HG02759 (cell line): ENCODE data around the gene CALHM5.

Experiments used
- ATAC-seq: cut with Tn5 transposase; IDR thresholded peaks from one replicate; pipeline ENCODE4 v1.9.1; 2021; ENCODE audit warnings: mild to moderate bottlenecking, moderate library complexity; ENCODE audit not compliant: unreplicated experiment

CALHM5 gene

DNA sequence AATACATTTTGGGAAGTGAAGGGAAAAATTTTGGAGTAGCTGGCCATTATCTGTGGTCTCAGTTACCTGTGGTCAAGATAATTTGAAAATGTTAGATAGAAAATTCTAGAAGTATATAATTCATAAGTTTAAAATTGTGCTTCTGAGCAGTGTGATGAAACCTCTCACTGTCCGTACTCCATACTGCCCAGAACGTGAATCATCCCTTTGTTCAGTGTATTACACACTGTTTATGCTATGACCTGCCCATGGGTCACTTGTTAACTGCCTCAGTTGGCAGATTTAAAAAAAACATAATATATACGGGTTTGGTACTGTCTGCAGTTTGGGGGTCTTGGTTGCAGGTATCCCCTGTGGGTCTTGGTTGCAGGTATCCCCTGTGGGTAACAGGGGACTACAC lies 4.1 kb upstream of the CALHM5 start:
- ATAC-seq, result no peak

DNA sequence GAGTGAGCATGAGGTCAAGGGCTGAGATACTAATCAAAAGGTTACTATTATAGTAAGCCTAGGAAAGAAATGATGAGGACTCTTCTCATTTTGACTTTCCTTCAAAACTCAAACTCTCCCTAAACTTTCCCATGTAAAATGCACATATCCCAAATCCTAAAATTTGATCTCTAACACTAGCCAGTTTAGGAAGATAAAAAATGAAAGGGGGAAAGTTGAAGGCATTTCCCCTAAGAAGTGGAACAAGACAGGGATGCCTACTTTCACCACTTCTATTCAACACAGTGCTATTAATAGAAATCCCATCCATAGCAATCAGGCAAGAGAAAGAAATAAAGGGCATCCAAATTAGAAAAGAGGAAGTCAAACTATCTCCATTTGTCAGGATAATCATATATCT lies 2.9 kb upstream of the CALHM5 start:
- ATAC-seq, result no peak

DNA sequence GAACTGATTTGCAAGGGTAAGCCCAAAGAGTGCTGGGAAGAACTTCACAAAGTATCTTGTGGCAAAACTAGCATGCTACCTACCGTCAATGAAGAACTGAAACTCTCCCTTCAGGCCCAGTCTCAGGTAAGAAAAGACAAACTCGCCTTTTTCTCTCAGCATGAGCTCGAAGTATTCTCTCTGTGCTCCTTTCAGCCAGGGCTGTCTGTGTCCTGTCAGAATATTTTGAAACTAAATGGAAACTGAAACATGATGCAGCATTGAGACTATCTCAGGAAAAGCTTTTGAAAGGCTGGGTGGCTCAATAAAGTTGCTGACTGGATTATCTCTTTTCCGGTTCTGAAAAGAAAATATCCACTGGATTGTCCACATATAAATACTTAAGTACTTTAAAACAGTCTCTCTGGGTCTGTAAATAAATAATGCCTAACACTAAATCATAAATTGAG lies 696 bp downstream of the CALHM5 start:
- no peak for ATAC-seq

DNA sequence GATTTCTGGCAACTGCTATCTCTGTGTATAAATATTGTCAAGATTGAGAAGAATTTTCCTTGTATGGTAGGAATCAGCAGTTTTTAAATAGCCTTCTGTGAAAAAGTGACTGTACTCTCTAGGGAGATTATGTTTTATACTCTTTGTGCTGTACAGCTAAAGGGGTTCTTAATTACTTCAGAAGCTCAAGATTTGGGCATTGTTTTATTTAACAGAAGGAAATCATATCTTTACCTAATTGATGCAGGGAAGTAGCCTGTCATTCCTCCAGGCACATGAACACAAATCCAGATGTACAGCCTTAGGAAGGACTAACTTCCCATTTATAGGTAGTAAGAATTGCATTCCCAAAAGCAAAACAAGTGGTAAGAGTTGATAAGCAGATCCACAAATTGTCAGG lies 1.3 kb downstream of the CALHM5 start:
- no peak for ATAC-seq

DNA sequence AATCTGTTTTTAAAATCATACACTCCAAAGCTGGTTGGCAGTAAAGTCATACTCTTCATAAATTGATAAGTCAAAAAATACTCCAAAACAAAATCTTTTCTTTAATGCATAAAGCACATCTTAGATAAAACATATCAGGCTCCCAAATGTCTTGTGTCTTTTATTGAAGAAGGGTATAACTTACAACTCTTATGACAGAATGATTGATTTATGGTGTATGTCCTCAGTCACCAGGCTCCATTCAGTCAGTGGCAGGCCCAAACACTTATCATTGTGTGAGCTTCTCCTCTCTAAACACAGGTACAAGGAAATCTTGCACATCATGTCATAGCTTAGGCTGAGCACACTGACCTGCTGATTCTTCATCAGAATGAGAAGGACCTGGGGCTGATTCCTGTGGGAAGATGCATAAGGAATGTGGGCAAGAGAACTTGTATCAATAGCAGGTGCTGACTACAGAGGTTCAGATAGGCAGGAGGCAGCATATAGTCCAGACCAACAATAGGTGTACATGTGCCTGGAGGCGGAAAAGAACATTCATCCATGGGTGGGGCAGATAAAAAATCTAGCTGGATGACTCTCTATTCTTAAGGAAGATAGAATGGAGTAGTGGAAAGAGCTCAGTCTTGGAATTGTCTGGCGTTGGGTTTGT lies 1.9 kb downstream of the CALHM5 start:
- no peak for ATAC-seq

DNA sequence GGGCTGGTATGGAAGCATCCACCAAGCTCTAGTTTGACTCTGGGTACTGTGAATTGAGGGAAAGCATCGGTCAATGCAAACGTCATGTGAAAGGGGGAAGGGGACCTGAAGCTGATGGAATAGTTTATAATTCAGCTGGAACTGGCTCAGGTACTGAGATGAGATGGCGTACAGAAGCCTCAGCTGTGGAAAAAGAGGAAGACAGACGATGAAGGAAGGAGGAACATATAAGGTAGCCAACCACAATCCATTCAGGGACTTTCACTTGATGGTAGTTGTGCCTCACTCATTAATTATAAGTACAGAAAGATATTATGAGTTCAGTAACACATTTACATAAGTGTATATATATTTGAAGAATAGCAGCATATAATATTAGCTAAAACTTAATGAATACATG lies 2.7 kb downstream of the CALHM5 start:
- ATAC-seq, result no peak

DNA sequence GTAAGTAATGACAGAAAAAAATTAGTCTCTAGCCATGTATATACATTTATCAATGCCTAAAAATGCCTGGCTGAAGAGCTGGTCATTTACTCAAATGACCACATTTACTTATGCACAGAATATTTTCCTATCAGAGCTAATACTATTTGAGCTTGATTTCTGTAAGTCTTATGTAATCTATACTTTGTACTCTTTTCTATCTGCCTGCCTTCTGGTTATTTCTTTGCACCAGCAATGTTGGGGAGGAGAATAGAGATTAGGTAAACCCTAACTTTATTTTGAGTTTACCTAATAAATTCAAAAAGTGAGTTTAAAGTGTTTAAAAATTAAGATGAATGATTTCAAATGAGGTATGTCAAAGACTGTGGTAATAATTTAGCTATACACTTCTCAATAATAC lies 3.7 kb downstream of the CALHM5 start:
- ATAC-seq, result no peak

DNA sequence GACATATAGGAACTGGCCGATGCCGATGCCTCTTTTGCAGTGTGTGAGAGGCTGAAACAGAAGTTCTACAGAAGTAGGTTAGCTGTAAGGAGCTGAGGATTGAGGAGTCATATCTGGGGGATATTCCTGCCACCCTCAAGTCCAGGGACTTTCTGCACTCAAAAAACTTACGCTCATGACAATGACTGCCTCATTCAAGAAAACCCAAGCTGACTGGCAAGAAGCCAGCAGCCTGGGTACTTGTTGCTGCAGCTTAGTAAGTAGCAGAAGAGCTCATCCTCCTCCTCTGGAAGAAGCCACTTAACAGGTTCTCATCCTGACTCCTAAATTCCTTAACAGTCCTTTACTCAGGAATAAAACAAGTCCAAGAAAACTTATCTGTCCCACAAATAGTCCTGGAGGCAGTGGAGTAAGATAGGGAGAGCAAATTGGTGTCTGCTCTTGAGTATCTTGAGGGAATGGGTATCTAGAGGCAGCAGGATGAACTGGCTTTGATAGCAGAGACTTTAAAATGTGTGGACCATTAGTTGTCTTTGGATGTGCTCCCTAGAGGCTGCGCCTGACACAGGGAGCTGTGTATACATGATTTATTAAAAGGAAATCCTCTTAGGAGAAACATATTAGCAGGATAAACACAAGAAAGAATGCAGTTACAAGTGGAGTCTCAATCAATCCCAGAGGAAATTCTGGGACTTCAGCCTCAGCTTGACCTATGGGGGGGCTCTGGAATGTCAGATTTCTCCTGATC lies 7.4 kb downstream of the CALHM5 start:
- ATAC-seq, result no peak

DNA sequence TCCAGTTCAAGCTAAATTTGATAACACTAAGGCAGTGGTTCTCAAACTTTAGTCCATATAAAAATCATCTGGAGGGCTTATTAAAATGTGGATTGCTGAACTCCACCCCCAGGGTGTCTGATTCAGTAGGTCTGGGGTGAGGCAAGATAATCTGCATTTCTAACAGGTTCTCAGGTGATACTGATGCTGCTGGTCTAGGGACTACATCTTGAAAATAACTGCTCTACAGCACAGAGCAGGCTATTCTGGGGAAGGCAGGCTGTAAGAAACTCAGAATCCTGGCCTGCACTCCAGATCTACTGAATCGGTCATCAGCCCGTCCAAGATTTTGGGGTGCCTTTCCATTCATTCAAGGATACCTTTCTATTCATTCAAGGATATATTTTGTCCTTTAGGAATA lies 11.5 kb downstream of the CALHM5 start:
- no peak for ATAC-seq

DNA sequence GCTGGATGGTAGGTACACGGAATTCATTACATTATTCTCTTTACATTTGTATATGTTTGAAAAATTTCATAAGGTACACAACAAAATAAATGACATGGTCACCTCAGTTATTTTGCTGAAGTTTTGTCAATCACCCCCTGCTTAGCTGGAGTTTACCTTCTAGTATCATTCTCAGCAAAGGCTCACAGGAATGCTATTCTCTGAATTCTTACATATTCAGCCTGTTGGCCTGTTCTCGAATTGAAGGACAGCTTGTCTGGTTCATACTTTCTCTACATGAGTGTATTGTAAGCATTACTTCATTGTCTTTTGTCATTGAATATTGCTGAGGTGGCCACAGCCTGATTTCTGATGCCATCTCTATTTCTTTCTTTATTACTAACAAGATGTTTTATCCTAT lies 12.8 kb downstream of the CALHM5 start:
- ATAC-seq, result no peak

DNA sequence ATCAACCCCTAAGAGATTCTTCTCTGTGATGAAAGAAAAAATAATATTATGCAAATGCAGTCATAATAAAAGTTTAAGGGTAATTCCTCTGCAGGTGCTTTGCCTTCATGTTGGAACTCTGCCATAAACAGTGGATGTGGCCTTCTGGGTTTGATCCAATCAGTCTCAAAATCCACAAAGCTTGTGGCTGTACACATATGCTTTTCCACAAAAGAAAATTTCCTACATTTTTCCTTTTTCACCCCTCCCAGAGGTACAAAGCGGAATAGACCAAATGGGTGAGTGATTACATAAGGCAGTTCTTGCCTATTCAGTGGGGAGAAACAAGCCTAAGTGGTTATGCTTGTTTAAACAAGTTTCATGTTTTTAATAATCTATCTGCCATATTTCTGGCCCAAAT lies 16.7 kb downstream of the CALHM5 start:
- no peak for ATAC-seq

DNA sequence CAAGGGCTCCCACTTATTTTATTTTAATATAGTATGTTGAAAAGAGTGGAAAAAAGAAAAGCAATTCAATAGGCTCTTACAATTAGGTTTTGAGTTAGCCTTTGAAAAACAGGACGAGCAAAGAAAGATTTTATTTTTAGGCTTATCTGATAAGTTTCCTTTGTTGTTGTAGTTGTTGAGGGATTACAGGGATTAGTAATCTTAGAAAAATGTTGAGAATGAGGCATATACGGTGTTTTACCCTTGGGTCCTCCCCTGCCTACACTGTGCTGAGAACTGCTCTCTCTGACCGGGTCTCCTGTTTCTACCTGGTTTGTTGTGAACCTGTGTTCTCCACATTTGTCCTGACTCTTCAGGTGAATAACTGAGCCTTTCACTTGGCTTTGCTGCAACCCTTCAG lies 17.3 kb downstream of the CALHM5 start:
- no peak for ATAC-seq

DNA sequence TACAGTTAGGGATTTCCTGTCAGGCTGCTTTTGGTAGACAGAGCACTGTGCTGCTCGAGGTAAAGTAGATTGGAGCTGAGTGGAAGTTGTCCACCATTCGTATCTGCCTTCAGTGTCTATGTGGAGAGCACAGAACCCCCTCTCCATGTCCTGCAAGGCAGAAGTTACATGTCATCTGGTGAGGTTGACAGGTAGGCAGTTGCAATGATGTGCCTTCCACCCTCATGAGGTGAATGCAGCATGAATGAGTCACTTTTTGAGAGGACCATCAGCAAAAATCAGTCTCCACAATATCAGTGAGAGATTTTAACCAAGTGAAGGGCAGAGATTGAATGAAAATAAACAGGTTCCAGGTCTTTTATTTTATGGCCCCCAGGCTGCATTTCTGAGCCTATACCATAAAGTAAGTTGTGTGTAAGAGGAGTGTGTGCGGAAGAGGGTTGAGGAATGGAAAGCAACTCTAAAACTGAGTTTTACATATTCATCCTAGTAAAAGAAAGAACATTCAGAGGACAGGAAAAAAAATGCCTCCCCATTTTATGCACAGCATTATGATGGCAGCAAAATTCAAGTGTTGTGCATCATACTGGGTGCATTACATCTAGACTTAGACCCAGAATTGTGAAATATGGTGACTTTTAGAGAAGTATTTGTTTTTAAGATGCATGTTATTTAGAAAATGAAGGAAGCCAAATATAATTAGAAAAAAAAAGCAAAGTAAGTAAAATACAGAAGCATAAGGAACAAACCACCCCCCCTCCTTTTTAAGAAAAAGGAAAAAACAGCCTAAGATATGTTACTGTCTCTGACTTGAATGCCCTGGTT lies 18.2 kb downstream of the CALHM5 start:
- no peak for ATAC-seq

DNA sequence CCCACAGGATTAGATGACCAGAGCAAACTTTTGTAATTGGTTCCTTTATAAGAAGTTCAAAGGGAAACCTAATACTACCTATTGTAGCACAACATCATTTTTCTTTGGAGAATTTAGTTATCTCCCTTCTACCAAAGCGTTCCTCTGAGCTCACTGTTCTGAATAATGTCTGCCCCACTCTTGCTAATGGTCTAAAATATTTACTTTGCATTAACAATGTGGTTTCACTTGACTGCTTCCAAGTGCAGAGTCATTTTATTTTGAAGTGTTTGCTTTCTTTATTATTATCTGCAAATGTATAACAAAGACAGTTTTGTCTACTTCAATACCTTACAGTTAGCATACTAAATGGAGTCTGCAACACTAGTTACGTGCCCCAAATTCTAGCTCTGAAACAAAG lies 19.0 kb downstream of the CALHM5 start:
- no peak for ATAC-seq

DNA sequence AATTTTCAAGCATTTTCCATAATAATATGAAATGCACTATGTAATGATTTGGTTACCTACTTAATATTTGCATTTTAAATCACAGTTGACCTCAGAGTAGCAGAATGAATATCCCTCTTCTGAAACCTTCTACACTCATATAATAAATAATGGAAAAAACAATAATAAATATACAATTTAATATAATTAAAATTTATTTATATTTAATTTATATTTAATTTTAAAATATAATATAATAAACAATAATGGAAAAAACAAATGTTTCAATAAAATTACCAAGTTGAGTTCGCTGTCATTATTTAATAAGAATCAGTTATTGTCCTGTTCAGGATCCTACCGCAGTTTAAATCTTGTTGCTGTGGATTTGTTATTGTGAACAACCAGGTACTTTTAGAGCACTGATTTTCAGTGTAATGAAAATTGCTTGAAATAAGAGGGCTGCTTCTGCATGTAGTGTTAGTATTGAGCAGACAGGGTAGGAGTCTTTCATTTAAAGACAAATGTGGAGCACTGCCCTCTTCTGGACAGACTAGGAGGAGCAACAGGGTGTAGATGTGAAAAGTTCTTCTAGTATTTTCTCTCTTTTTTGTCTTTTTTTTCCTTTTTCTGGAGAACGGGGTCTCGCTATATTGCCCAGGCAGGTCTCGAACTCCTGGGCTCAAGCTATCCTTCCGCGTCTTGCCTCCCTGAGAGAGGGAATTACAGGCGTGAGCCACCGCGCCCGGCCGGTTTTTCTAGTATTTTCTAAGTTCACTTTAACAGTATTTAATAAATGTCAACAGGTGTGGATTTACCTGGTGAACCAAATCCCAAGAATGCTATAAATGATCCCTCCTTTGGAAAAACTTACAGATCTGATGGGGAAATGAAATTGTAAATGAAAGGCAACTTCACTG lies 20.5 kb downstream of the CALHM5 start:
- ATAC-seq, result peak; percentile 75

DNA sequence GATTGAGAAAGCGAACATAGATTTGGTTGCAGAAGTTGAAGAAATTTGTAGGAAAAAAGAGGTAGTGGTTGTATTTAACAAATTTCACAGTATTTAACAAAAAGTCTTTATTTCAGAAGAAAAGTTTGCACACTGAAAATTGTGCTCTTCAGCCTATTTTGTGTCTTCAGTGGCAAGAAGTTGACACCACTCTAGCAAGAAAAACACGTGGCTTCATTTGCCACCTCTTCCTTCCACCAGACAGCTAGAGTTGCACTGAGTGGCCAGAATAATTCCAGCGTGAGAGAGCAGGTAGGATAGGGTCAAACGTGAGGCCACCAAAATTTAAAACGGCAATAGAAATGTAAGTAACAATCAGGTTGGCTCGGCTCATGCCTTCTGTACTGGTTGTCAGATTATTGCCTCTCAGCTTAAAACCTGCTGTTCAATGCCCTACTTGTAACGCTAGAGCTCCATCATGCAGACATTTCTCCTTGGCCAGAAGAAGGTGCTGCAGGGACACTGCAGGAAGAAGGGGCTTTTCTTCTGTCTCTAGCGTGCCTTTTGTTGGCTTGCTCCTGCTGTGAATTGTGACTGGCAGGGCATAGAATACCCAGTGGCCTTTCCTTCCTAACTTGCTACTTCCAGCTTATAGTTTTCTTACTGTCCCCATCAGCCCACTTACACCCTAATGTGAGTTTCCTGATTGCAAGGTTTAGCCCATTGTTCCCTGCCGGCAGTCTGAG lies 22.0 kb downstream of the CALHM5 start:
- ATAC-seq, result no peak

DNA sequence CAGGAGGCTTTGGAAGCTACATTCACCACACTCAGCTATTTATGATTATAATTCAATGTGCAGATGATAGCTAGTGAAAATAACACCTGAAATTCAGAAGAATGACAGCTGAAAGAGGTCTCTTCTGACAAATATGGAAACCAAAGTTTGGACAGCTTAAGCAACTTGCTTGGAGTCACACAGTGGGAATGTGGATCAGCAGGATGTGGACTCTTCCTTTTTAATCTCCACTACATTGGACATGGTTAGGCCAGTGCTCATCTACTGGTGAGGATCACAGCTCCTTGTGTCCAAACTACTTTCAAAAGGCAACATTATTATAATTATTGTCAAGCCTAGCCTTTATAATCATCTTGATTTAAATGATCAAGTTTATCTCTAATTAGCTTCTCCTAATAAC lies 23.7 kb downstream of the CALHM5 start:
- ATAC-seq, result no peak

DNA sequence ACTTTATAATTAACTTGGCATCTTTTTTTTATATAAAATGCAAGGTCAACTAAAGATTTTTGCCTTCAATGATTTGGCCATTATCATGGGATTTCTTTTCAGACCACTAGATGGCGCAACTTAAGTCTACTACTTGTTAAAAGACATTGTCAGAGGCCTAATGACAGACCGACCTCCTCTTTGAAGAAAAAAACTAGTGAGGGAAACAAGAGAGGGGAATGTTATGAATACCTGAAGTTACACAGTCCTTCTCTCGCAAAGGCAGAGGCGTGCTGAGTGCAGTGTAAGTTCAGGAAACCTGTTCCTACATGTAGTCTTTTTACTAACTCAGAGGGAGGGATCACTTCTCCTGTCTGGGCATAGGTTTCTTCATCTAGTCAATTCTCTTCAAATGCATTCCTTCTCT lies 24.8 kb downstream of the CALHM5 start:
- peak; percentile 68 for ATAC-seq

DNA sequence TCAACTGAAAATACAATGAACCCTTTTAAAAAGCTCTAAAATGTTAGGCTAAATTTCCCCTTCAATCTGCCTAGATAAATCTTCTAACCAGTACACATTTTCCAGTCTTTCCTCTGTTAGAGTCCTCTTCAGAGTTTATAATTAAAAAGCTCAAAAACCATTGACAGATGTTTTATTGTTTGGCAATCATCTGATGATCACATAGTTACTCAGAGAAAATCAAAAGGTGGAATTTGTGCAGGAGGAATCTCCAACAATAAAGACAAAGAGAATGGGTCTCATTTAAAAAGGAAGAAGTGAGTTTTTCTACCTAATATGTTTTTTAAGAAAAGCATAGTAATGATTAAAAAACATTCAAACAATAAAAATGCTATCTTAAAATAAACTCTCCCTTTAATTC lies 31.0 kb downstream of the CALHM5 start:
- no peak for ATAC-seq

DNA sequence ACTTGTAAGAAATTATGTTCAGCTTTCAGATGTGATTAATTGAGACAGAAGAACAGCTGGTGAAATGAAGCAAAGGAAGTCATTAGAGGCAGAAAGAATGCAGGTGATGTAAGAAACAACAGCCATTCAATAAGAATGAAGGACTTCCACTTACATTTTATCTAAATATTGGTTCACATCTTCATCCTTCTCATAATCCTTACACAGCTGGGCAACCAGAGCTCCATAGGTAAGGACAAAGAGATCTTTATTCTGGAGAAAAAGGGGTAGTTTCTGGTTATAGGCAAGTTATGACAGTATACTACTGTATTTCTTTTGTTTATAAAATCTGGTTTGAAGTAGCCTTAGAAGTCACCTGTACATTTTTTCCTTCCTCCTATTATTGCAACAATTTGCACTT lies 31.7 kb downstream of the CALHM5 start:
- ATAC-seq, result no peak
